OCI-LY7 (cell line): ENCODE measurements around the gene POGZ. TPM values are rescaled to one million over a fixed set of nuclear protein-coding genes. Genes with fewer than 3 reads are reported as not detected.
"Not testable (repeated sequence)": the region's sequence is repeated elsewhere in the genome, so short reads cannot be mapped to it uniquely, and the experiment has no call there.

Source experiments
- BruUV-seq: library from RNA; stranded (reverse); fragments of 400-500 nt; replicated peaks from 2 replicates; lab custom pipeline; 2021; lab: Mats Ljungman, UMichigan
- CTCF ChIA-PET: fragments of 300-600 bp; sonication (Branson Sonifier 250); formaldehyde crosslinking; loops from one replicate; lab custom pipeline; 2022; ENCODE audit warnings: antibody characterized with exemption; ENCODE audit not compliant: unreplicated experiment; lab: Charles Lee
- POLR2A ChIA-PET: fragments of 300-600 bp; sonication (Branson Sonifier 250); formaldehyde crosslinking; loops from one replicate; lab custom pipeline; 2022; ENCODE audit warnings: antibody characterized with exemption; lab: Charles Lee
- DNase-seq: peaks from one replicate; pipeline ENCODE4 v3.0.0-alpha.2; 2015; ENCODE audit warnings: low spot score
- H2AFZ ChIP-seq: fragments of 200-600 bp; sonication (generic), shearing (Covaris generic); 2 replicates; pipeline ENCODE4 v1.6.1; 2014; ENCODE audit warnings: mild to moderate bottlenecking, antibody characterized with exemption, low read length, moderate library complexity
- H3K27ac ChIP-seq: fragments of 200-600 bp; sonication (generic); 2 replicates; pipeline ENCODE4 v1.5.1; 2014; ENCODE audit warnings: mixed run types, low read depth, mild to moderate bottlenecking, moderate library complexity, low read length, inconsistent platforms; ENCODE audit not compliant: poor library complexity, severe bottlenecking
- H3K36me3 ChIP-seq: fragments of 200-600 bp; sonication (generic); 2 replicates; pipeline ENCODE4 v1.6.1; 2014; ENCODE audit warnings: mild to moderate bottlenecking, antibody characterized with exemption, low read length, moderate library complexity, mixed read lengths; ENCODE audit not compliant: insufficient read depth
- H3K4me1 ChIP-seq: fragments of 200-600 bp; sonication (generic); 2 replicates; pipeline ENCODE4 v1.5.1; 2014; ENCODE audit warnings: mild to moderate bottlenecking, low read length; ENCODE audit not compliant: insufficient read depth, poor library complexity, severe bottlenecking
- H3K4me2 ChIP-seq: fragments of 200-600 bp; sonication (generic); 2 replicates; pipeline ENCODE4 v1.6.1; 2014; ENCODE audit warnings: mild to moderate bottlenecking, low read length
- H3K4me3 ChIP-seq: fragments of 200-600 bp; sonication (generic); 2 replicates; pipeline ENCODE4 v1.5.1; 2014; ENCODE audit warnings: mild to moderate bottlenecking, low read depth, low read length; ENCODE audit not compliant: poor library complexity, severe bottlenecking
- H3K79me2 ChIP-seq: fragments of 200-600 bp; sonication (generic); 2 replicates; pipeline ENCODE4 v1.6.1; 2016; ENCODE audit warnings: low read depth, mild to moderate bottlenecking, low read length, moderate library complexity, mixed read lengths; ENCODE audit not compliant: insufficient read depth
- H3K9me2 ChIP-seq: fragments of 200-600 bp; sonication (generic); 2 replicates; pipeline ENCODE4 v1.6.1; 2016; ENCODE audit warnings: mild to moderate bottlenecking, low read length, mixed read lengths; ENCODE audit not compliant: insufficient read depth
- H3K9me3 ChIP-seq: fragments of 200-600 bp; sonication (generic); 2 replicates; pipeline ENCODE4 v1.6.1; 2014; ENCODE audit warnings: mild to moderate bottlenecking, mixed run types, low read length, mixed read lengths
- H4K20me1 ChIP-seq: fragments of 200-600 bp; sonication (generic); 2 replicates; pipeline ENCODE4 v1.6.1; 2014; ENCODE audit warnings: mild to moderate bottlenecking, antibody characterized with exemption, low read length, moderate library complexity, mixed read lengths; ENCODE audit not compliant: insufficient read depth
- CTCF ChIP-seq: fragments of 200-600 bp; sonication (generic); conservative IDR thresholded peaks from 2 replicates; pipeline ENCODE4 v1.5.1; 2014; ENCODE audit warnings: mild to moderate bottlenecking, antibody characterized with exemption, low read length, moderate library complexity, mixed read lengths
- EZH2phosphoT487 ChIP-seq: fragments of 200-600 bp; sonication (generic); IDR thresholded peaks from 2 replicates; pipeline ENCODE4 v1.6.1; 2018; ENCODE audit warnings: low read depth, borderline replicate concordance, mild to moderate bottlenecking, mixed run types, antibody characterized with exemption, low read length, moderate library complexity, mixed read lengths
- intact Hi-C: fragments of 100-400 bp; cut with micrococcal nuclease; formaldehyde crosslinking; loops from one replicate; pipeline ENCODE4 v1.10.0; 2022; ENCODE audit not compliant: unreplicated experiment
- total RNA-seq, 2 experiments: library from RNA; depleted of rRNA in 1 of 2; stranded (reverse); fragments of >200 nt in 1 of 2; shearing (Covaris generic) in 1 of 2; gene quantifications; 2 replicates each; pipeline ENCODE4 v1.2.3, GENCODE V29; 2014 to 2022

Gene POGZ
- total RNA-seq, 2 experiments from 2014 or later = 47.7 to 118 TPM

GRCh38 chr1:151391079-151391563 is 68.2 kb downstream of the POGZ start:
- Histone ChIP-seq H3K4me3 (no peak overlapping the region), H4K20me1 (no peaks in the 10 kb centered on the region), H3K9me3 (peaks cover 7% of the 10 kb centered on the region; the same call in 1 of the 2 replicates), H3K4me1 (no peaks in the 10 kb centered on the region), H3K9me2 (no peaks in the 10 kb centered on the region), H3K27ac (no peak overlapping the region), H2AFZ (no peak overlapping the region), H3K79me2 (no peaks in the 10 kb centered on the region), H3K4me2 (no peak overlapping the region), H3K36me3 (no peaks in the 10 kb centered on the region)
- no TSS peak for BruUV-seq
- no peak for DNase-seq
- POLR2A ChIA-PET = interaction anchor here (1.1 kb wide), 1 partner anchor 19 kb away, joined by 11 read pairs; no protein-coding TSS in a partner anchor
- CTCF ChIA-PET = no interaction called here
- no peak for TF ChIP-seq EZH2phosphoT487
- TF ChIP-seq CTCF = no peak
- intact Hi-C loops = no loop called here

DNA sequence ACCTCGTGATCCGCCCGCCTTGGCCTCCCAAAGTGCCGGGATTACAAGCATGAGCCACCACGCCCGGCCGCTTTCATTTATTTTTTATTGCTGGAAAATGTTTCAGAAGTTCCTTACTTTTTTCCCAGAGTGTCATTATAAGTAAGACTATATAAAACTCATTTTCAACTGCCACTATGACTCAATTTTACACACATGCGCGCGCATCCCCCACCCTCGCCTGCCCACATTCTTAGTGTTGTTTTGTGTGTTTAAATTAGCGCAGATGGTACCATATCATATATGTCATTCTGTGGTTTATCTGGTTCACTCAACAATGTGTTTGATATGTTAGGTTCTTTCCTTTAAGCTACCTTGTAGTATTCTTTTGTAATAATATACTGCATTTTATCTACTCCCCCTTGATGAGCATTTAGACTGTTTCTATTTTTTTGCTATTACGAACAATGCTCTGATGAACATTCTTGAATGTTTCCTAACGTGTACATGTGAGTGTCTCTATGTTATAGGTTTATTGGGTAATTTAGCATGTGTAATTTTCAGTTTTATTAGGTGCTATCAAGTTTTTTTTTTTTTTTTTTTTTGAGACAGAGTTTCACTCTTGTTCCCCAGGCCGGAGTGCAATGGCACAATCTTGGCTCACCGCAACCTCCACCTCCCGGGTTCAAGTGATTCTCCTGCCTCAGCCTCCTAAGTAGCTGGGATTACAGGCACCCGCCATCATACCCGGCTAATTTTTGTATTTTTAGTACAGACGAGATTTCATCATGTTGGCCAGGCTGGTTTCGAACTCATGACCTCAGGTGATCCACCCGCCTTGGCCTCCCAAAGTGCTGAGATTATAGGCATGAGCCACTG is 68.8 kb downstream of the POGZ start:
- H3K27ac ChIP-seq, intact Hi-C loops, H3K9me3 ChIP-seq, CTCF ChIA-PET, H3K4me1 ChIP-seq, H2AFZ ChIP-seq, H3K79me2 ChIP-seq, BruUV-seq, DNase-seq, H3K9me2 ChIP-seq, H4K20me1 ChIP-seq, H3K4me3 ChIP-seq, H3K4me2 ChIP-seq, H3K36me3 ChIP-seq: not testable (repeated sequence)
- POLR2A ChIA-PET = interaction anchor here (0.6 to 1.1 kb wide), 2 partner anchors 18 to 19 kb away, joined by 4 to 11 read pairs; no protein-coding TSS in a partner anchor

DNA sequence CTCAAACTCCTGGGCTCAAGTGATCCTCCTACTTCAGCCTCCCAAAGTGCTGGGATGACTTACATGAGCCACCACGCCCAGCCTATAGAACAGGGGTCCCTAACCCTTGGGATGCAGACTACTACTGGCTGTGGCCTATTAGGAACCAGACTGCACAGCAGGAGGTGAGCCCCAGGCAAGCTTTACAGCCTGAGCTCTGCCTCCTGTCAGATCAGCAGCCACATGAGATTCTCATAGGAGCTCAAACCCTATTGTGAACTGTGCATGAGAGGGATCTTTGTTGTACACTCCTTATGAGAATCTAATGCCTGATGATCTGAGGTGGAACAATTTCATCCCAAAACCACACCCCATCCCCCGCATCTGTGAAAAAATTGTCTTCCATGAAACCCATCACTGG is 73.3 kb downstream of the POGZ start:
- no peaks in the 10 kb centered on the region for H3K36me3 ChIP-seq
- DNase-seq = no peak
- POLR2A ChIA-PET = interaction anchor here (0.6 kb wide), 2 partner anchors 100 to 444 kb away, joined by 3 to 5 read pairs; no protein-coding TSS in a partner anchor
- H3K79me2 ChIP-seq = no peaks in the 10 kb centered on the region
- no peak overlapping the region for H3K4me2 ChIP-seq
- H2AFZ ChIP-seq = no peak overlapping the region
- BruUV-seq = no TSS peak
- CTCF ChIA-PET = no interaction called here
- no peak overlapping the region for H3K4me3 ChIP-seq
- no peaks in the 10 kb centered on the region for H3K4me1 ChIP-seq
- no peaks in the 10 kb centered on the region for H4K20me1 ChIP-seq
- H3K9me2 ChIP-seq = no peaks in the 10 kb centered on the region
- no peaks in the 10 kb centered on the region for H3K9me3 ChIP-seq
- intact Hi-C loops = no loop called here
- no peak overlapping the region for H3K27ac ChIP-seq
- TF ChIP-seq EZH2phosphoT487 (no peak), CTCF (no peak)
